Measurements from ENCODE around the gene MYRIP. TPM values are rescaled to one million over a fixed set of nuclear protein-coding genes. Genes with fewer than 3 reads are reported as not detected.

MYRIP gene
- total and polyA plus RNA-seq, 10 of the 15 experiments (the other 5 are each of a cell fraction or from before 2014, with no cell fraction given): 0.03 to 0.08 (median 0.04) TPM; not detected in 6

DNA sequence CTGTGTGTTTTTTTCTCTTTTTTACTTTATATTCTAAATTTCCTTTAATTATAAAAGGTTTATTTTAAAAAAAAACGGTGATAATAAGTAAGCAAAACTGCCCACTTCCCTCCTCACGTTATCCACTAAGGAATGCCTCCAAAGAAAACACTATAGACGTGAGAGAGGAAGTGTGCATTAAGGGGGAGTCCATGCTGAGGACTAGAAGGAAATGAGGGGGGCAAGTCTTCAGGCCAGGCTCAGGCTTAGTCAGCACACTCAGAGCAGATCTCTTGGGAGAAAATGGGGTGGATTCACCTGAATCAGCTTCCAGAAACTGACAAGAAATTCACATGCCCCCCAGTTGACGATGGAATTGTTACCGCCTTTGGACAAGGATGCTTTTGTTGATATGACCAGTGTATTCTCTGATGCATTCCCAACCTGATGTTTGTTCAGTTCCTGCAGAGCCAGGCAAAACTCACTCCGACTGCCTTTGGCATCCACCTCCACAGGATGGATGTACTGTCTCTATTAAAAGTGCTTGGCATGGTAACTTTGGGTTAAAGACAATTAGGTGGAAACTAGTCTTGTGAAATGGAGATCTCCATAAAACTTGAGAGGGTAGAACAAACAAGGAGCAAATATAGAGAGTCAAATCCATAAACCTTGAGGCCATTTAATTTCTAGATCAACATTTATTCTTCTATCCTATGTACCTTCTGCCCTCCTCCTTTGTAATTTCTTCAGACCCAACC is 167.8 kb downstream of the MYRIP start:
- in situ Hi-C loops (cut with MboI): no loop called here
- POLR2A ChIA-PET: no interaction called here
- RAD21 ChIA-PET (ENCODE audit: unreplicated experiment): no interaction called here
- Histone ChIP-seq H3K27ac (ENCODE audit: control insufficient read depth, insufficient read depth) (no peak overlapping the region), H4K20me1 (ENCODE audit: control insufficient read depth, insufficient read depth) (no peaks in the 10 kb centered on the region), H3K4me3 (no peak overlapping the region), H3K27me3 (replicated peaks in 1 of 2; ENCODE audit: control insufficient read depth in 2 of 2, insufficient read depth in 2 of 2, low read length in 1 of 2) (no peaks in the 10 kb centered on the region), H3K4me2 (ENCODE audit: control insufficient read depth, insufficient read depth) (no peak overlapping the region), H3K4me1 (ENCODE audit: control insufficient read depth, insufficient read depth, low read length) (no peaks in the 10 kb centered on the region), H3K9ac (ENCODE audit: control insufficient read depth, insufficient read depth, low read length) (no peak overlapping the region), H3K9me3 (replicated peaks; ENCODE audit: control insufficient read depth, insufficient read depth, low read length) (no peaks in the 10 kb centered on the region), H2AFZ (ENCODE audit: control insufficient read depth, low read depth, low read length) (no peak overlapping the region), H3K36me3 (ENCODE audit: control insufficient read depth in 2 of 2, insufficient read depth in 2 of 2, low read length in 1 of 2) (no peaks in the 10 kb centered on the region), H3K79me2 (ENCODE audit: control insufficient read depth, insufficient read depth, low read length) (no peaks in the 10 kb centered on the region)
- FAIRE-seq: no peak
- intact Hi-C loops (cut with micrococcal nuclease; ENCODE audit: unreplicated experiment): no loop called here
- WGBS (ENCODE audit: insufficient coverage, insufficient replicate concordance, low lambda C conversion rate, missing lambda C conversion rate): 32% methylated on average over 6 of the region's 6 CpGs
- no TSS peak for BruUV-seq (replicated peaks)
- SMC1A ChIA-PET (ENCODE audit: uncharacterized antibody, unreplicated experiment): no interaction called here
- no peak for ATAC-seq
- no peak for DNase-seq (ENCODE audit: low read depth, low spot score)
- CTCF ChIA-PET: no interaction called here
- no peak for TF ChIP-seq HDAC2 (IDR thresholded peaks at IDR 0.05)
- TF ChIP-seq STAT1 (conservative IDR thresholded peaks at IDR 0.05): no peak
- TF ChIP-seq SMAD1 (IDR thresholded peaks at IDR 0.05; ENCODE audit: low read depth, partially characterized antibody): no peak
- no peak for TF ChIP-seq KAT2A (conservative IDR thresholded peaks at IDR 0.05; ENCODE audit: control insufficient read depth, low read depth, low read length)
- no peak for TF ChIP-seq HDAC6 (IDR thresholded peaks at IDR 0.05; ENCODE audit: unreplicated experiment)
- no peak for TF ChIP-seq NFYA (IDR thresholded peaks at IDR 0.05; ENCODE audit: borderline replicate concordance, low read depth, low read length)
- TF ChIP-seq CBFB (IDR thresholded peaks at IDR 0.05; ENCODE audit: low read depth): no peak
- no peak for TF ChIP-seq CTCF (IDR thresholded peaks at IDR 0.05 in 2 of 3, conservative IDR thresholded peaks at IDR 0.05 in 1 of 3; ENCODE audit: control insufficient read depth in 2 of 3, extremely low read depth in 1 of 3, insufficient read depth in 1 of 3, low read depth in 3 of 3, low read length in 3 of 3)
- TF ChIP-seq, protein P1, sequence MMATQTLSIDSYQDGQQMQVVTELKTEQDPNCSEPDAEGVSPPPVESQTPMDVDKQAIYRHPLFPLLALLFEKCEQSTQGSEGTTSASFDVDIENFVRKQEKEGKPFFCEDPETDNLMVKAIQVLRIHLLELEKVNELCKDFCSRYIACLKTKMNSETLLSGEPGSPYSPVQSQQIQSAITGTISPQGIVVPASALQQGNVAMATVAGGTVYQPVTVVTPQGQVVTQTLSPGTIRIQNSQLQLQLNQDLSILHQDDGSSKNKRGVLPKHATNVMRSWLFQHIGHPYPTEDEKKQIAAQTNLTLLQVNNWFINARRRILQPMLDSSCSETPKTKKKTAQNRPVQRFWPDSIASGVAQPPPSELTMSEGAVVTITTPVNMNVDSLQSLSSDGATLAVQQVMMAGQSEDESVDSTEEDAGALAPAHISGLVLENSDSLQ (IDR thresholded peaks at IDR 0.05): no peak
- TF ChIP-seq, protein P2, sequence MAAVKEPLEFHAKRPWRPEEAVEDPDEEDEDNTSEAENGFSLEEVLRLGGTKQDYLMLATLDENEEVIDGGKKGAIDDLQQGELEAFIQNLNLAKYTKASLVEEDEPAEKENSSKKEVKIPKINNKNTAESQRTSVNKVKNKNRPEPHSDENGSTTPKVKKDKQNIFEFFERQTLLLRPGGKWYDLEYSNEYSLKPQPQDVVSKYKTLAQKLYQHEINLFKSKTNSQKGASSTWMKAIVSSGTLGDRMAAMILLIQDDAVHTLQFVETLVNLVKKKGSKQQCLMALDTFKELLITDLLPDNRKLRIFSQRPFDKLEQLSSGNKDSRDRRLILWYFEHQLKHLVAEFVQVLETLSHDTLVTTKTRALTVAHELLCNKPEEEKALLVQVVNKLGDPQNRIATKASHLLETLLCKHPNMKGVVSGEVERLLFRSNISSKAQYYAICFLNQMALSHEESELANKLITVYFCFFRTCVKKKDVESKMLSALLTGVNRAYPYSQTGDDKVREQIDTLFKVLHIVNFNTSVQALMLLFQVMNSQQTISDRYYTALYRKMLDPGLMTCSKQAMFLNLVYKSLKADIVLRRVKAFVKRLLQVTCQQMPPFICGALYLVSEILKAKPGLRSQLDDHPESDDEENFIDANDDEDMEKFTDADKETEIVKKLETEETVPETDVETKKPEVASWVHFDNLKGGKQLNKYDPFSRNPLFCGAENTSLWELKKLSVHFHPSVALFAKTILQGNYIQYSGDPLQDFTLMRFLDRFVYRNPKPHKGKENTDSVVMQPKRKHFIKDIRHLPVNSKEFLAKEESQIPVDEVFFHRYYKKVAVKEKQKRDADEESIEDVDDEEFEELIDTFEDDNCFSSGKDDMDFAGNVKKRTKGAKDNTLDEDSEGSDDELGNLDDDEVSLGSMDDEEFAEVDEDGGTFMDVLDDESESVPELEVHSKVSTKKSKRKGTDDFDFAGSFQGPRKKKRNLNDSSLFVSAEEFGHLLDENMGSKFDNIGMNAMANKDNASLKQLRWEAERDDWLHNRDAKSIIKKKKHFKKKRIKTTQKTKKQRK (IDR thresholded peaks at IDR 0.05; ENCODE audit: low read depth, low read length): no peak
- TF ChIP-seq ESRRA (IDR thresholded peaks at IDR 0.05; ENCODE audit: low read length): no peak
- no peak for TF ChIP-seq NFYB (IDR thresholded peaks at IDR 0.05; ENCODE audit: insufficient read depth, low read depth, low read length)
- no peak for TF ChIP-seq SRF (IDR thresholded peaks at IDR 0.05; ENCODE audit: low read depth in 2 of 2, low read length in 2 of 2)
- TF ChIP-seq ETV6 (conservative IDR thresholded peaks at IDR 0.05 in 1 of 2, IDR thresholded peaks at IDR 0.05 in 1 of 2; ENCODE audit: borderline replicate concordance in 1 of 2, low read depth in 1 of 2): no peak
- TF ChIP-seq TARDBP (IDR thresholded peaks at IDR 0.05; ENCODE audit: borderline replicate concordance): no peak
- no peak for TF ChIP-seq MYB (IDR thresholded peaks at IDR 0.05; ENCODE audit: borderline replicate concordance, low read depth, low read length)
- TF ChIP-seq CREB1 (IDR thresholded peaks at IDR 0.05; ENCODE audit: low read depth): no peak

All from GM12878 (cell line).